H1 (cell line): Measurements from ENCODE around the gene TNF. TPM values are rescaled to one million over a fixed set of nuclear protein-coding genes. Genes with fewer than 3 reads are reported as not detected.

Source experiments
- CTCF ChIA-PET: fragments of 300-600 bp; sonication (Branson Sonifier 250); formaldehyde crosslinking; loops from one replicate; lab custom pipeline; 2021; ENCODE audit not compliant: partially characterized antibody; lab: Charles Lee
- POLR2A ChIA-PET: fragments of 300-600 bp; sonication (Branson Sonifier 250); formaldehyde crosslinking; loops from one replicate; lab custom pipeline; 2021; ENCODE audit warnings: inconsistent platforms; ENCODE audit not compliant: partially characterized antibody; lab: Charles Lee
- DNase-seq, 2 experiments: peaks; one replicate each; pipeline versions ENCODE4 v3.0.0 to v3.0.0-alpha.2; 2010 to 2022; ENCODE audit warnings: low spot score in 2 of 2, low read depth in 1 of 2, mixed read lengths in 1 of 2
- FAIRE-seq: peaks from 2 replicates; lab custom pipeline; 2011; peaks lifted over from hg19 to GRCh38; lab: Jason Lieb, UNC
- H2AFZ ChIP-seq: 2 replicates; pipeline ENCODE4 v1.8.1; 2012; ENCODE audit warnings: low read length, inconsistent platforms
- H2AK5ac ChIP-seq: 2 replicates; pipeline ENCODE4 v1.6.1; 2013; ENCODE audit warnings: low read depth, low read length
- H2BK120ac ChIP-seq: replicated peaks from 2 replicates; pipeline ENCODE3; 2013; ENCODE audit warnings: low read depth, low read length, inconsistent platforms
- H2BK12ac ChIP-seq: 2 replicates; pipeline ENCODE4 v1.6.1; 2013; ENCODE audit warnings: low read depth, low read length
- H2BK15ac ChIP-seq: 2 replicates; pipeline ENCODE4 v1.6.1; 2013; ENCODE audit warnings: low read length
- H2BK20ac ChIP-seq: 2 replicates; pipeline ENCODE4 v1.6.1; 2013; ENCODE audit warnings: low read length
- H2BK5ac ChIP-seq: 2 replicates; pipeline ENCODE4 v1.6.1; 2013; ENCODE audit warnings: low read depth, low read length
- H3K14ac ChIP-seq: 2 replicates; pipeline ENCODE4 v1.6.1; 2013; ENCODE audit warnings: inconsistent platforms; ENCODE audit not compliant: insufficient read length
- H3K18ac ChIP-seq: 2 replicates; pipeline ENCODE4 v1.6.1; 2013; ENCODE audit warnings: low read length; ENCODE audit errors: extremely low read depth
- H3K23ac ChIP-seq: 2 replicates; pipeline ENCODE4 v1.6.1; 2013; ENCODE audit warnings: inconsistent platforms; ENCODE audit not compliant: insufficient read length
- H3K23me2 ChIP-seq: 2 replicates; pipeline ENCODE4 v1.6.1; 2013; ENCODE audit warnings: low read depth, low read length
- H3K27ac ChIP-seq: 2 replicates; pipeline ENCODE4 v1.6.1; 2011; ENCODE audit warnings: low read depth, low read length, inconsistent platforms
- H3K27me3 ChIP-seq, 4 experiments: replicated peaks in 1 of 4; 1 replicate in 1 of 4; 2 replicates in 3 of 4; pipeline versions ENCODE4 v1.6.1 to v1.8.1; 2011 to 2013; ENCODE audit warnings: low read length in 3 of 4, mild to moderate bottlenecking in 3 of 4, inconsistent platforms in 2 of 4, mixed read lengths in 2 of 4, moderate library complexity in 1 of 4; ENCODE audit not compliant: control insufficient read depth in 3 of 4, insufficient read depth in 3 of 4; ENCODE audit errors: extremely low read depth in 1 of 4
- H3K36me3 ChIP-seq, 4 experiments: 2 replicates each; pipeline versions ENCODE4 v1.6.1 to v1.8.1; 2011 to 2013; ENCODE audit warnings: mild to moderate bottlenecking in 4 of 4, low read length in 3 of 4, moderate library complexity in 2 of 4, control low read depth in 1 of 4, inconsistent platforms in 1 of 4; ENCODE audit not compliant: insufficient read depth in 4 of 4, control insufficient read depth in 2 of 4
- H3K4ac ChIP-seq: replicated peaks from 2 replicates; pipeline ENCODE3; 2013; ENCODE audit warnings: low read length, low read depth, mixed read lengths, inconsistent platforms; ENCODE audit not compliant: insufficient read length
- H3K4me1 ChIP-seq, 4 experiments: replicated peaks in 1 of 4; 1 replicate in 1 of 4; 2 replicates in 3 of 4; pipeline versions ENCODE4 v1.6.1 to v1.8.1; 2011 to 2013; ENCODE audit warnings: low read length in 3 of 4, inconsistent platforms in 2 of 4, mixed read lengths in 1 of 4; ENCODE audit not compliant: insufficient read depth in 4 of 4, control insufficient read depth in 3 of 4
- H3K4me2 ChIP-seq, 2 experiments: 2 replicates each; pipeline versions ENCODE4 v1.6.1 to v1.8.1; 2011 to 2013; ENCODE audit warnings: low read depth in 2 of 2, low read length in 2 of 2, control low read depth in 1 of 2, inconsistent platforms in 1 of 2, mild to moderate bottlenecking in 1 of 2; ENCODE audit not compliant: insufficient read depth in 1 of 2
- H3K4me3 ChIP-seq, 4 experiments: fragments of 200-600, 300-600 bp in 1 of 4; sonication (generic), shearing (Covaris generic), sonication (Bioruptor Twin) in 1 of 4; 2 replicates each; pipeline versions ENCODE4 v1.5.1 to v1.8.1; 2011 to 2016; ENCODE audit warnings: low read length in 4 of 4, low read depth in 3 of 4, control low read depth in 2 of 4, inconsistent platforms in 2 of 4, mild to moderate bottlenecking in 2 of 4, mixed read lengths in 1 of 4, moderate library complexity in 1 of 4; ENCODE audit not compliant: insufficient read depth in 2 of 4; ENCODE audit errors: extremely low read depth in 1 of 4
- H3K56ac ChIP-seq: replicated peaks from 2 replicates; pipeline ENCODE3; 2013; ENCODE audit warnings: low read depth, mild to moderate bottlenecking, mixed read lengths, low read length, inconsistent platforms; ENCODE audit not compliant: insufficient read length
- H3K79me1 ChIP-seq: 2 replicates; pipeline ENCODE4 v1.6.1; 2013; ENCODE audit warnings: low read depth, low read length, control low read depth
- H3K79me2 ChIP-seq, 2 experiments: 2 replicates each; pipeline versions ENCODE4 v1.6.1 to v1.8.1; 2012 to 2013; ENCODE audit warnings: low read length in 2 of 2, mild to moderate bottlenecking in 2 of 2, inconsistent platforms in 1 of 2; ENCODE audit not compliant: insufficient read depth in 2 of 2, control insufficient read depth in 1 of 2
- H3K9ac ChIP-seq, 4 experiments: replicated peaks in 1 of 4; 1 replicate in 1 of 4; 2 replicates in 3 of 4; pipeline versions ENCODE4 v1.6.1 to v1.8.1; 2011 to 2013; ENCODE audit warnings: low read depth in 3 of 4, low read length in 3 of 4, control low read depth in 2 of 4, mild to moderate bottlenecking in 2 of 4, moderate library complexity in 2 of 4, inconsistent platforms in 1 of 4; ENCODE audit errors: extremely low read depth in 1 of 4
- H3K9me3 ChIP-seq, 2 experiments: 2 replicates each; pipeline versions ENCODE4 v1.6.1 to v1.8.1; 2012 to 2013; ENCODE audit warnings: mild to moderate bottlenecking in 2 of 2, moderate library complexity in 2 of 2, control low read depth in 1 of 2, inconsistent platforms in 1 of 2, low read depth in 1 of 2, low read length in 1 of 2, mixed read lengths in 1 of 2; ENCODE audit not compliant: insufficient read depth in 2 of 2
- H4K20me1 ChIP-seq, 2 experiments: replicated peaks in 1 of 2; 2 replicates each; pipeline versions ENCODE3 to v1.8.1; 2011 to 2013; ENCODE audit warnings: inconsistent platforms in 2 of 2, low read length in 2 of 2, mild to moderate bottlenecking in 1 of 2; ENCODE audit not compliant: insufficient read depth in 2 of 2, control insufficient read depth in 1 of 2
- H4K5ac ChIP-seq: 2 replicates; pipeline ENCODE4 v1.6.1; 2013; ENCODE audit warnings: low read length, low read depth, mixed read lengths, inconsistent platforms; ENCODE audit not compliant: insufficient read length
- H4K8ac ChIP-seq: 2 replicates; pipeline ENCODE4 v1.8.0; 2013; ENCODE audit warnings: mild to moderate bottlenecking, moderate library complexity, low read length, inconsistent platforms; ENCODE audit not compliant: insufficient read depth; ENCODE audit errors: extremely low read depth
- H4K91ac ChIP-seq: replicated peaks from 2 replicates; pipeline ENCODE3; 2013; ENCODE audit warnings: low read length, mixed read lengths, inconsistent platforms; ENCODE audit not compliant: insufficient read length
- CREB1 ChIP-seq: IDR thresholded peaks from 2 replicates; pipeline ENCODE4 v1.6.1; 2012; ENCODE audit warnings: inconsistent platforms
- CTBP2 ChIP-seq: IDR thresholded peaks from 2 replicates; pipeline ENCODE4 v1.7.0; 2011; ENCODE audit warnings: borderline replicate concordance, mild to moderate bottlenecking, moderate library complexity, mixed read lengths, low read length; ENCODE audit not compliant: insufficient read depth, insufficient read length
- EGR1 ChIP-seq: IDR thresholded peaks from 2 replicates; pipeline ENCODE4 v1.6.1; 2011; ENCODE audit warnings: low read depth, low read length, borderline replicate concordance
- EP300 ChIP-seq, 2 experiments: IDR thresholded peaks; 1 replicate in 1 of 2; 2 replicates in 1 of 2; pipeline ENCODE4 v1.6.1; 2011 to 2012; ENCODE audit warnings: low read depth in 2 of 2, low read length in 2 of 2, mild to moderate bottlenecking in 2 of 2, borderline replicate concordance in 1 of 2, inconsistent platforms in 1 of 2, moderate library complexity in 1 of 2
- GABPA ChIP-seq: IDR thresholded peaks from 2 replicates; pipeline ENCODE4 v1.6.1; 2011; ENCODE audit warnings: mild to moderate bottlenecking, low read length, moderate library complexity, borderline replicate concordance; ENCODE audit not compliant: insufficient read depth
- KDM4A ChIP-seq: IDR thresholded peaks from one replicate; pipeline ENCODE4 v1.7.1; 2012; ENCODE audit warnings: low read depth, mild to moderate bottlenecking, moderate library complexity, low read length, inconsistent platforms; ENCODE audit not compliant: severe bottlenecking
- NANOG ChIP-seq: IDR thresholded peaks from 2 replicates; pipeline ENCODE4 v1.6.1; 2011; ENCODE audit warnings: low read length, low read depth, mild to moderate bottlenecking, inconsistent platforms; ENCODE audit not compliant: insufficient read depth, poor library complexity, severe bottlenecking
- SP2 ChIP-seq: IDR thresholded peaks from 2 replicates; pipeline ENCODE4 v1.6.1; 2012; ENCODE audit warnings: mild to moderate bottlenecking, low read length, inconsistent platforms
- TAF1 ChIP-seq: IDR thresholded peaks from 2 replicates; pipeline ENCODE4 v1.6.1; 2011; ENCODE audit warnings: mild to moderate bottlenecking, low read depth, low read length
- TBP ChIP-seq: IDR thresholded peaks from 2 replicates; pipeline ENCODE4 v1.6.1; 2011; ENCODE audit warnings: low read depth, low read length, improper control_type of control experiment
- TCF12 ChIP-seq: IDR thresholded peaks from 2 replicates; pipeline ENCODE4 v1.6.1; 2011; ENCODE audit warnings: low read depth, mild to moderate bottlenecking, low read length
- YY1 ChIP-seq: IDR thresholded peaks from 2 replicates; pipeline ENCODE4 v1.6.1; 2011; ENCODE audit warnings: low read depth, mild to moderate bottlenecking, low read length
- WGBS, 2 experiments: shearing (Covaris generic) in 1 of 2; methylation state at CpG; one replicate each; pipeline versions ENCODE4 v1.1.6 to v1.1.7; 2013 to 2015; ENCODE audit warnings: low lambda C conversion rate in 2 of 2, mixed read lengths in 2 of 2, inconsistent platforms in 1 of 2, low coverage in 1 of 2, missing lambda C conversion rate in 1 of 2; ENCODE audit not compliant: insufficient replicate concordance in 2 of 2, insufficient coverage in 1 of 2, insufficient read length in 1 of 2; ENCODE audit errors: extremely low coverage in 1 of 2, missing lambda C conversion rate in 1 of 2; 5-methylcytosine and 5-hydroxymethylcytosine counted together
- polyA plus RNA-seq, 7 experiments: library from polyadenylated mRNA; depleted of rRNA in 3 of 7; stranded (reverse) in 5 of 7; unstranded in 2 of 7; fragments of >200 nt in 5 of 7; fragments of 200-250 nt in 2 of 7; gene quantifications; 1 replicate in 5 of 7; 2 replicates in 1 of 7; 4 replicates in 1 of 7; pipeline versions ENCODE4 v1.2.1 to v1.2.3, GENCODE V29; 2011 to 2013; ENCODE audit warnings: missing spikeins in 2 of 7, mixed read lengths in 2 of 7
- total RNA-seq: library from RNA; stranded (reverse); fragmentation: NEBNext Ultra II Directional; extraction: Animal tissue kit (Norgen Biotek cat#: 25700); gene quantifications from 2 replicates; pipeline ENCODE4 v1.2.1, GENCODE V29; 2021
- TF ChIP-seq, protein P1 (sequence below): IDR thresholded peaks from 2 replicates; pipeline ENCODE4 v1.6.1; 2012; ENCODE audit warnings: inconsistent platforms

The TNF gene
- total and polyA plus RNA-seq, 2 of the 8 experiments (the other 6 are each of a cell fraction or from before 2014, with no cell fraction given): not detected

DNA sequence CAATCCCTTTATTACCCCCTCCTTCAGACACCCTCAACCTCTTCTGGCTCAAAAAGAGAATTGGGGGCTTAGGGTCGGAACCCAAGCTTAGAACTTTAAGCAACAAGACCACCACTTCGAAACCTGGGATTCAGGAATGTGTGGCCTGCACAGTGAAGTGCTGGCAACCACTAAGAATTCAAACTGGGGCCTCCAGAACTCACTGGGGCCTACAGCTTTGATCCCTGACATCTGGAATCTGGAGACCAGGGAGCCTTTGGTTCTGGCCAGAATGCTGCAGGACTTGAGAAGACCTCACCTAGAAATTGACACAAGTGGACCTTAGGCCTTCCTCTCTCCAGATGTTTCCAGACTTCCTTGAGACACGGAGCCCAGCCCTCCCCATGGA, 2.2 kb downstream of the TNF start:
- no peak overlapping the region for H3K4me2 ChIP-seq
- no peak overlapping the region for H3K4ac ChIP-seq
- H3K79me2 ChIP-seq: no peaks in the 10 kb centered on the region
- H3K79me1 ChIP-seq: no peaks in the 10 kb centered on the region
- H3K27me3 ChIP-seq: peaks cover 0 to 8% (median 7%) of the 10 kb centered on the region in 4 experiments; a peak in 5 of 7 replicates
- H4K8ac ChIP-seq: no peak overlapping the region
- TF ChIP-seq TAF1: no peak
- TF ChIP-seq TCF12: no peak
- TF ChIP-seq, protein P1, sequence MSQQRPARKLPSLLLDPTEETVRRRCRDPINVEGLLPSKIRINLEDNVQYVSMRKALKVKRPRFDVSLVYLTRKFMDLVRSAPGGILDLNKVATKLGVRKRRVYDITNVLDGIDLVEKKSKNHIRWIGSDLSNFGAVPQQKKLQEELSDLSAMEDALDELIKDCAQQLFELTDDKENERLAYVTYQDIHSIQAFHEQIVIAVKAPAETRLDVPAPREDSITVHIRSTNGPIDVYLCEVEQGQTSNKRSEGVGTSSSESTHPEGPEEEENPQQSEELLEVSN: no peak
- TF ChIP-seq EP300 (IDR thresholded peaks at IDR 0.05; ENCODE audit: borderline replicate concordance in 1 of 2, low read depth in 2 of 2, low read length in 2 of 2): no peak
- no peak for TF ChIP-seq TBP
- no peak for TF ChIP-seq NANOG
- TF ChIP-seq CTBP2: no peak
- TF ChIP-seq SP2: no peak
- TF ChIP-seq EGR1: no peak
- no peak for TF ChIP-seq KDM4A
- no peak for TF ChIP-seq GABPA
- no peak for TF ChIP-seq CREB1
- TF ChIP-seq YY1: no peak
- DNase-seq (no peak), FAIRE-seq (no peak)
- H3K56ac ChIP-seq: no peak overlapping the region
- WGBS, 2 experiments: 96% methylated on average over 3 of the region's 3 CpGs; no CpG with 5 or more reads in 1 of the 2 experiments
- H3K9me3 ChIP-seq: no peaks in the 10 kb centered on the region
- no peak overlapping the region for H3K23ac ChIP-seq
- H3K36me3 ChIP-seq: no peaks in the 10 kb centered on the region
- no peak overlapping the region for H3K9ac ChIP-seq
- no peak overlapping the region for H3K4me3 ChIP-seq
- H3K14ac ChIP-seq: no peak overlapping the region
- H3K18ac ChIP-seq: no peak overlapping the region
- H4K5ac ChIP-seq: no peak overlapping the region
- no peak overlapping the region for H2BK120ac ChIP-seq
- no peak overlapping the region for H2BK12ac ChIP-seq
- H3K27ac ChIP-seq: no peak overlapping the region
- H2BK5ac ChIP-seq: no peak overlapping the region
- H4K20me1 ChIP-seq: no peaks in the 10 kb centered on the region
- H4K91ac ChIP-seq: no peak overlapping the region
- CTCF ChIA-PET: interaction anchor here (1.1 to 19.2 kb wide), 6 partner anchors 8 to 345 kb away, joined by 3 to 640 read pairs (median 30); partner anchors contain the start of genes ATP6V1G2, GPANK1, LST1 and LTB
- H2BK20ac ChIP-seq: no peak overlapping the region
- H2AFZ ChIP-seq: no peak overlapping the region
- peaks cover 0 to 6% (median 6%) of the 10 kb centered on the region in 4 experiments; a peak in 6 of 7 replicates for H3K4me1 ChIP-seq
- POLR2A ChIA-PET: interaction anchor here (0.6 to 12.2 kb wide), 8 partner anchors 10 to 62 kb away, joined by 3 to 110 read pairs (median 5); partner anchors contain the start of genes ATP6V1G2, MCCD1 and NFKBIL1
- H3K23me2 ChIP-seq: peaks cover 9% of the 10 kb centered on the region; the same call in 1 of the 2 replicates
- H2BK15ac ChIP-seq: no peak overlapping the region
- no peak overlapping the region for H2AK5ac ChIP-seq
